Kidney (tissue), 14 donors: ENCODE data around the gene FASN. TPM values are rescaled to one million over a fixed set of nuclear protein-coding genes. Genes with fewer than 3 reads are reported as not detected.

Experiments
- DNase-seq, 5 donors: peaks; one replicate each; pipeline ENCODE4 v3.0.0-alpha.2; 2013 to 2020
- FAIRE-seq: peaks from 2 replicates; lab custom pipeline; 2012; peaks lifted over from hg19 to GRCh38; lab: Jason Lieb, UNC
- H3K27ac ChIP-seq, 2 donors: one replicate each; pipeline ENCODE4 v1.7.0; 2013; ENCODE audit warnings: low read depth in 2 of 2, low read length in 2 of 2, inconsistent platforms in 1 of 2
- H3K27me3 ChIP-seq: one replicate; pipeline ENCODE4 v1.7.1; 2013; ENCODE audit warnings: low read length, inconsistent platforms; ENCODE audit not compliant: control insufficient read depth, insufficient read depth
- H3K36me3 ChIP-seq, 3 donors: one replicate each; pipeline versions ENCODE4 v1.7.0 to v1.7.1; 2013; ENCODE audit warnings: low read length in 3 of 3, control low read depth in 1 of 3, inconsistent platforms in 1 of 3; ENCODE audit not compliant: insufficient read depth in 3 of 3, control insufficient read depth in 2 of 3
- H3K4me1 ChIP-seq, 3 donors: one replicate each; pipeline versions ENCODE4 v1.7.0 to v1.7.1; 2013; ENCODE audit warnings: low read length in 3 of 3, inconsistent platforms in 1 of 3, low read depth in 1 of 3; ENCODE audit not compliant: control insufficient read depth in 2 of 3, insufficient read depth in 2 of 3
- H3K4me3 ChIP-seq, 3 donors: one replicate each; pipeline versions ENCODE4 v1.7.0 to v1.8.1; 2013; ENCODE audit warnings: low read length in 3 of 3, control low read depth in 1 of 3, inconsistent platforms in 1 of 3
- H3K9ac ChIP-seq, 3 donors: one replicate each; pipeline versions ENCODE4 v1.7.0 to v1.7.1; 2013; ENCODE audit warnings: low read length in 3 of 3, control low read depth in 1 of 3, inconsistent platforms in 1 of 3
- H3K9me3 ChIP-seq, 3 donors: one replicate each; pipeline versions ENCODE4 v1.7.0 to v1.7.1; 2013; ENCODE audit warnings: low read length in 3 of 3, control low read depth in 1 of 3, inconsistent platforms in 1 of 3; ENCODE audit not compliant: control insufficient read depth in 2 of 3, insufficient read depth in 1 of 3
- CTCF ChIP-seq: IDR thresholded peaks from 3 replicates; pipeline ENCODE4 v1.5.1; 2012; ENCODE audit warnings: mild to moderate bottlenecking, moderate library complexity, borderline replicate concordance; ENCODE audit not compliant: insufficient read depth; ENCODE audit errors: extremely low read depth
- intact Hi-C: fragments of 100-400 bp; cut with DNase I; formaldehyde crosslinking; loops from one replicate; pipeline ENCODE4 v1.11.1; 2022
- polyA plus RNA-seq: library from polyadenylated mRNA; stranded (reverse); fragments of 350-450 nt; fragmentation: Illumina TruSeq; extraction: RNeasy Lipid Tissue Mini Kit (QIAGEN cat#74804); gene quantifications from one replicate; pipeline ENCODE4 v1.2.3, GENCODE V29; 2014; ENCODE audit warnings: low read depth, low replicate concordance; ENCODE audit not compliant: insufficient read depth
- total RNA-seq: library from RNA; stranded (reverse); fragmentation: NEBNext Ultra II Directional; extraction: Animal tissue kit (Norgen Biotek cat#: 25700); gene quantifications from one replicate; pipeline ENCODE4 v1.2.1, GENCODE V29; 2021
- donor health status: control.
- donor health status: control.
- donor health status: control.
- donor health status: control.
- donor health status: control.
- donor health status: DM: yes; HTN: yes; CAD: no.
- donor health status: Normal renal cell carcinoma (clear cell type).

FASN gene
- total and polyA plus RNA-seq, 2 donors from 2014 or later, result 13.6 to 43.3 TPM

GRCh38 chr17:82101767-82102679 is 4.0 kb upstream of the FASN start:
- H3K27me3 ChIP-seq, result no peaks in the 10 kb centered on the region
- FAIRE-seq (no peak), DNase-seq (peak in 1 of 5 donors; percentile 31)
- intact Hi-C loops, result no loop called here
- no peaks in the 10 kb centered on the region for H3K9me3 ChIP-seq
- peak overlapping the region; percentile 59 to 80 for H3K27ac ChIP-seq
- no peak for TF ChIP-seq CTCF
- peaks cover 0 to 51% (median 26%) of the 10 kb centered on the region in 3 donors for H3K4me1 ChIP-seq
- no peaks in the 10 kb centered on the region for H3K36me3 ChIP-seq
- no peak overlapping the region for H3K9ac ChIP-seq
- H3K4me3 ChIP-seq, result no peak overlapping the region

GRCh38 chr17:82101301-82101715 is 3.3 kb upstream of the FASN start:
- Histone ChIP-seq H3K9ac (no peak overlapping the region), H3K27ac (peak overlapping the region; percentile 14 to 80), H3K4me1 (peaks cover 0 to 50% (median 23%) of the 10 kb centered on the region in 3 donors), H3K36me3 (no peaks in the 10 kb centered on the region), H3K27me3 (no peaks in the 10 kb centered on the region), H3K4me3 (no peak overlapping the region), H3K9me3 (no peaks in the 10 kb centered on the region)
- TF ChIP-seq CTCF, result no peak
- FAIRE-seq (no peak), DNase-seq (no peak)
- intact Hi-C loops, result no loop called here

- H3K27me3 ChIP-seq, result no peaks in the 10 kb centered on the region
- no peaks in the 10 kb centered on the region for H3K36me3 ChIP-seq
- peak overlapping the region in 1 of 2 donors; percentile 80 for H3K27ac ChIP-seq
- no peak for FAIRE-seq
- H3K4me1 ChIP-seq, result peaks cover 0 to 45% (median 21%) of the 10 kb centered on the region in 3 donors
- H3K9ac ChIP-seq, result no peak overlapping the region
- no peak overlapping the region for H3K4me3 ChIP-seq
- TF ChIP-seq CTCF, result no peak
- no peaks in the 10 kb centered on the region for H3K9me3 ChIP-seq
- peak in 1 of 5 donors; percentile 72 for DNase-seq
- intact Hi-C loops, result no loop called here
These were observed 2.7 kb upstream of the FASN start for GRCh38 chr17:82100502-82101298.
